HG02623 (cell line): ENCODE measurements around the gene CIITA.

Experiments used
- ATAC-seq: cut with Tn5 transposase; IDR thresholded peaks from one replicate; pipeline ENCODE4 v1.9.1; 2021; ENCODE audit warnings: moderate library complexity; ENCODE audit not compliant: unreplicated experiment

CIITA gene

DNA sequence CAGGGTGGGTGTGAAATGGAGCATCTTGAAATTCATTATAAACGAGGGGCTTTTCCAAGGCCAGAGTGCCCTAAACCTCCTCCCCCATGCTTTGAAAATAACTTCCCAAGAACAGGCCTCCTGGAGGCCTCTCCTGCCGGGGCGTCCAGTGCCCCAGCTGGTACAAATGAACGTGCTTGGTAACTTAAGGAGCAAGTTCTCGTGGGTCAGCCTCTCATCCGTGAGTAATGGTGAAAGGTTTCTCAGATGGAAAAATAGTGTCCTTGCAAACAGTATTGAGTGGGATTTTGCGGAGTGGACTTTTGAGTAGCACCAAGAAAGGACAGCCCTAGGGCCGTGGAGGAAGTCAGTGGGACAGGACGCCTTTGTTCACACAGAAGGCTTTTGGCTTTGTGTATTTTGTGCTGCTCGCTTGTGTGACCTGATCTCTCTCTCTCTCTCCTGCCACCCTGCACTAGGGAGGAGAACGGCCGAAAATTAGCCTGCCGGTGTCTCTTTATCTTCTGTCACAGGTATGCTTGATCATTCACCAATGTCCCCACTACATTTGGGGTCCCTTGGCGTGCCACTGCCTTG, 102.0 kb downstream of the CIITA start:
- ATAC-seq: no peak

DNA sequence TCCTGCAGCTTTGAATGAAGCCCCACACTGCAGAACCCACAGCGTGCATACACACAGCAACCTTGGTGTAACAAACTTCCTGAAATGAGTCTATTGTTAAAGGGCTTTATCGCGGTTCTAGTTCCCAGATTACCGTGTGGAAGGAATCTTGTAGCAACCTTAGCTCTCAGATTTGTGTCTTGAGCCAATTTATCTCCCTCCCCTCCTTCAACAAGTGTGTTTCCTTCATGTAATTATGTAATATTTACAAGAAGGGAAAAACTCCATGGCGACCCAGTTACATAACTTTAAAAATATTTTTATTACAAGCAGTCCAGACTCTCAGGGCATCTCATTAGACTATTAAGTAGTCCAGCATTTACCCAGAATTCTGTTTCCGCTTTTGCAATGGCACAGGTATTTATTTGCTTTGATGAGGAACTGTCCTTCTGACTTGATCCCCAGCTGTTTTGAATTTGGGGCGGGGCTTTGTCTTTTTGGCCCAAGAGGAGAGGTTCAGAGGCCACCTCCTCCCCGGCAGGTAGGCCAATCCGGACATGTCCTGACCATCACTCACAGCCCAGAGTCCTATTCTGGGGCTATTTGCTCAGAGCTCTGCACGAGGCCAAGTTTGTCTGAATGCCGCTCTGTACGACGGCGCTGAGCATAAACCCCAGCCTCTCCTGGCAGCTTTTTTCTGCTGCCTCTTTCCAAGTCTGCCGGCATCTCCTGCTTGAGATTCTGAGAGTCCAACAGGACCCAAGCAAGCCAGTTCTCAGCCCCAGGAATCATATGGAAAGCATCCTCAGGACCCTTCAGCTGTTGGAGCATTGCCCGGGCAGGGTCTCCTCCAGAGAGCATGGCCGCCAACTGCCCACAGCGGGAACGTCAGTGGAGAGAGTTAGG, 103.0 kb downstream of the CIITA start:
- no peak for ATAC-seq

DNA sequence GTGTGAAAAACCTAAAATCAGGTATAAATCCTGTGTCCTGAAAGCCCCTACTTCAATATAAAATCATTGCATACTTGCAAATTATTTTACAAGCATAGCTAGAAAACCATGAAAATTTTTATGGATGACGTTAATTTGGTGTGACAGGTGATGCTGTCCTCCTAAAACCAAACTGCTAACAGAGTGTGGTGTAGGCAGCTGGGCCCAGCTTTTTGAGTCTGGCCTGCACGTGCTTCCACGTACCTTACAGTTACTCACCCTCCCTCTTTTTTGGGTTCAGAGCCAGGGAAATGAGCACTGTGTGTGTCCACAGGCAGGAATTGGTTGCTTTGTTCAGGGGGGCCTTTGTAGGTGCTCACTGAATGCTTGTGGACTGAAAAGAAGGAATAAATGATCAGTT, 103.8 kb downstream of the CIITA start:
- ATAC-seq: no peak

DNA sequence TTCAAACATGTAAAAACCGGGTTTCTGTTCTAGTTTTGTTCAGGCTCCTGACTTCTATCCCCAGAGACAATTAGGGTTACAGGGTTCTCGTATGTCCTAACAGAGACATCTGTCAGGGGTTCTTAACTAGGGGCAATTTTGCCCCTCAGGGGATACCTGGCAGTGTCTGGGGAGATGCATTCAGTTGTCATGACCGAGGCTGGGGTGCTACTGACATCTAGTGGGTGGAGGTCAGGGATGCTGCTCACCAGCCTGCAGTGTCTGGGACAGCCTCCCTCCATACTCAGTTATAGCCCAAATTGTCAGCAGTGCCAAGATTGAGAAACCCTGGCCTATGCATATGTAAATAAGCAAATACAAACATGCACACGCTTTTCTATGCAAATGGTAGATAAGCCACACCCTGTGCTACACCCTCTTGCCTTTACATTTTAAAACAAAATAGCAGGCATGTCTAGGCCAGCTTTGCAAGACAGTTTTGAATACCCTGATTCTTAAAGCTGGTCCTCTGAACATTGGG, 104.8 kb downstream of the CIITA start:
- ATAC-seq: peak; percentile 63

DNA sequence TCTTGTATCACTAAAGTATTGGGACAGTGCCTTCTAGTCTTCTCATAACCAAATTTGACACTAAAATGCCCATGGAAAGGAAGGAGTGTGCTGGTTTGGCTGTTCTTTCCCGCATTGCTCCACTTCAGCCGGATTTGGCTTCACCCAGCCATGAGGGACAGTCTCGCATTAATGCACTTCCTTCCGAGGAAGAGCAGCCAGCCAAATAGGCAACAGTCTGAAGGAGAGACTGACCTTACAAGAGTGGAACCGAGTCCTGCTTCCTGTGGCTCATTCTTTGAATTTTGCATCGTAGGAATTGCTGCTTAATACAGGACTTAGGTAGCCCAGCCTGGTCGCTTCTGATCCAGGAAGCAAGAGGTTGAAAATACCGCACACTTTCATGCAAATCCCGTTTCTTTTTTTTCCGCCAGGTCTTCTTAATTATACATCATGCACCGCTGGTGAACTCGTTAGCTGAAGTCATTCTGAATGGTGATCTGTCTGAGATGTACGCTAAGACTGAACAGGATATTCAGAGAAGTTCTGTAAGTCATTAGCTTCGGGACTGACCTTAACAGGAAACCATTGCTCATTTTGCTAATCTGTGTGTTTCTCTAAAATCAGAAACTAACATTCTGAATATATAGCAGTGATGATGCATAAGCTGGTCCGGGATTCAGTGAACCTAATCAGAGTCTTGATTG, 105.6 kb downstream of the CIITA start:
- no peak for ATAC-seq

DNA sequence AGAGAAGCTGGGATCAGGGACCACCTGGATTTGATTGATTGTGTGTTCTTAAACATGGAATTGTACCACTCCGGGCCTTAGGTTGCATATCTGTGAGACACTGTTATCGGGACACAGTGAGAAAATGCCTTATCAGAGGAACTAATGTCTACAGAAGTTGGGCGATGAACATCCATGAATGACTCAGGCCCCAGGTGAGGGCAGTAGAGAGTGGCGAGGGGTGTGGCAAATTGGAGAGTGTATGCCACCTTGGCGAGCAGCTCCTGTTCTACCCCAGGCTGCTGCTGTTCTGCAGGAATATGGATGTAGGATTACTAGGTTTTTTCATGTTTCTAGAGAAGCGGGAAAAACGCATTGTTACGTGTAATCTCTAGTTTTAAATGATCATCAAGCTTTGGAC, 106.2 kb downstream of the CIITA start:
- ATAC-seq: no peak

DNA sequence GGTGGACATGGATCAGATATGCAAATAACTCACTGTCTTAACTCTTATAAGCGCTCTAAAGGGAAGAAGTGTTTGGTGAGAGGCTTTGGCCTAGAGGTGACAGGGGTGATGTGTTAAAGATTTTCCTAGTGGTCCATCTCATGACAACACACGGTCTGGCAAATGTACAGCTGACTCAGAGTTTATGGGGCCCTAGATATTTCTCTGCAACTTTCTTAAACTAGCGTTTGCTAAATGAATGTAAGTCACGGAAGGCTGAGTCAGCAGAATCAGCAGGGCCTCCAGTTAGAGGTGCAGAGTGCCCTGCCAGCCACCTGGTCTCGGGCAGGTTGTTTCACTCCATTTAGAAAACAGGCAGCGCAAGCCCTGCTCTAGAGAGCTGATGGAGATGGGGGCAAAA, 107.5 kb downstream of the CIITA start:
- ATAC-seq: no peak
